ENCODE results near the gene CA12. TPM values are rescaled to one million over a fixed set of nuclear protein-coding genes. Genes with fewer than 3 reads are reported as not detected.
A peak's percentile ranks its signal among the peaks of the same experiment; 100 is the strongest.

CA12 gene
- total RNA-seq, 6 donors from 2014 or later: 2.2 to 14.6 (median 6.4) TPM

- ATAC-seq (ENCODE audit: low FRiP score in 2 of 2) (no peak), DNase-seq (no peak)
- TF ChIP-seq, protein P1, sequence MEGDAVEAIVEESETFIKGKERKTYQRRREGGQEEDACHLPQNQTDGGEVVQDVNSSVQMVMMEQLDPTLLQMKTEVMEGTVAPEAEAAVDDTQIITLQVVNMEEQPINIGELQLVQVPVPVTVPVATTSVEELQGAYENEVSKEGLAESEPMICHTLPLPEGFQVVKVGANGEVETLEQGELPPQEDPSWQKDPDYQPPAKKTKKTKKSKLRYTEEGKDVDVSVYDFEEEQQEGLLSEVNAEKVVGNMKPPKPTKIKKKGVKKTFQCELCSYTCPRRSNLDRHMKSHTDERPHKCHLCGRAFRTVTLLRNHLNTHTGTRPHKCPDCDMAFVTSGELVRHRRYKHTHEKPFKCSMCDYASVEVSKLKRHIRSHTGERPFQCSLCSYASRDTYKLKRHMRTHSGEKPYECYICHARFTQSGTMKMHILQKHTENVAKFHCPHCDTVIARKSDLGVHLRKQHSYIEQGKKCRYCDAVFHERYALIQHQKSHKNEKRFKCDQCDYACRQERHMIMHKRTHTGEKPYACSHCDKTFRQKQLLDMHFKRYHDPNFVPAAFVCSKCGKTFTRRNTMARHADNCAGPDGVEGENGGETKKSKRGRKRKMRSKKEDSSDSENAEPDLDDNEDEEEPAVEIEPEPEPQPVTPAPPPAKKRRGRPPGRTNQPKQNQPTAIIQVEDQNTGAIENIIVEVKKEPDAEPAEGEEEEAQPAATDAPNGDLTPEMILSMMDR (IDR thresholded peaks at IDR 0.05): no peak
- TF ChIP-seq POLR2AphosphoS5 (IDR thresholded peaks at IDR 0.05) (no peak), EP300 (IDR thresholded peaks at IDR 0.05) (no peak), POLR2A (IDR thresholded peaks at IDR 0.05) (no peak)
- Histone ChIP-seq H3K27ac (no peak overlapping the region), H3K36me3 (peaks cover 0 to 19% (median 7%) of the 10 kb centered on the region in 4 donors), H3K4me3 (no peak overlapping the region), H3K27me3 (no peaks in the 10 kb centered on the region), H3K9me3 (no peaks in the 10 kb centered on the region), H3K4me1 (peaks cover 3 to 13% (median 6%) of the 10 kb centered on the region in 4 donors)
- WGBS, 2 donors: 94 to 98% methylated on average over 5 to 6 of the region's 6 CpGs
These were observed 97.3 kb downstream of the CA12 start for GRCh38 chr15:63284335-63284734.

DNA sequence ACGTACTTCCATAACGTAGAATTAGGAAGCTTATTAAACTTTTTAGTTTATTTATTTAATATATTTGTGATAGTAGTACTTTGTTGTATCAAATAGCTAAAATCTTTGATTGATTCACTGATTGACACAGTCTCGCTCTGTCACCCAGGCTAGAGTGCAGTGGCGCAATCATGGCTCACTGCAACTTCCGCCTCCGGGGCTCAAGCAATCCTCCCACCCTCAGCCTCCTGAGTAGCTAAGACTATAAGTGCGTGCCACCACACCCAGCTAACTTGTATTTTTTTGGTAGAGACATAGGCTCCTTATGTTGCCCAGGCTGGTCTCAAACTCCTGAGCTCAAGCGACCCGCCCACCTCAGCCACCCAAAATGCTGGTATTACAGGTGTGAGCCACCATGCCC, 98.5 kb downstream of the CA12 start:
- Histone ChIP-seq H3K4me3 (no peak overlapping the region), H3K27me3 (no peaks in the 10 kb centered on the region), H3K9me3 (no peaks in the 10 kb centered on the region), H3K4me1 (peaks cover 0 to 12% (median 5%) of the 10 kb centered on the region in 4 donors), H3K27ac (peak overlapping the region; percentile 19 to 72 (median 54)), H3K36me3 (peaks cover 0 to 19% (median 7%) of the 10 kb centered on the region in 4 donors)
- ATAC-seq (ENCODE audit: low FRiP score in 2 of 2) (peak in 1 of 2 donors; percentile 69), DNase-seq (peak in 1 of 2 donors; percentile 75)
- TF ChIP-seq, protein P1 (IDR thresholded peaks at IDR 0.05): no peak
- TF ChIP-seq POLR2A (IDR thresholded peaks at IDR 0.05) (peak in 1 of 4 donors; percentile 56), EP300 (IDR thresholded peaks at IDR 0.05) (no peak), POLR2AphosphoS5 (IDR thresholded peaks at IDR 0.05) (peak in 1 of 2 donors; percentile 47)
- 65 to 73% methylated on average over 9 of the region's 9 CpGs for WGBS, 2 donors

DNA sequence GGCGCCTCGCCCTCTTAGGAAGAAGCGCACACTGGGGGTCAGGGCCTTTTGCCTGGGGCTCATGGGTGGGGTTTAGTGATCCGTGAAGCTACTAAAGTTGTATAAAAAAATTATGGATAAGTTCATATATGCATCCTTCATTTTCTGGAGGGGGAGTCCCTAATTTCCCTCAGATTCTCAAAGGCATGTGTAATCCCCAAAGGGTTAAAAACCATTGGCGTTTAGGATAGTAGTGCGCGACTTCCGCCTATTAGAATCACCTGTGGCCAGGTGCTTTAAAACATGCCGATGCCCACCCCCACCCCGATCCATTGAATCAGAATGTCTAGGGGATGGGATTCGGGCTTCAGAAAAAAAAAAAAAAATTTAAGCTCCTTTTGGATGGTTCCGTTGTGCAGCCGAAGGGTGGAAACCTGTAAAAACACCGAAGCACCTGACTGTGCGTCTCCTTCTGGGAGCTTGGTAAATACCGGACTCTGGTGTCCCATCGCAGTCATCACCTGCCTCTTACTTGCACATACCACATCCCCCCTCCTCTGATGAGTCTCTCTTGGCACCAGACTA, 103.7 kb downstream of the CA12 start:
- peaks cover 0 to 4% (median 0%) of the 10 kb centered on the region in 4 donors for H3K36me3 ChIP-seq
- H3K27ac ChIP-seq: peak overlapping the region; percentile 76 to 93 (median 86)
- peak in 1 of 2 donors; percentile 39 for DNase-seq
- H3K4me3 ChIP-seq: peak overlapping the region; percentile 66 to 86 (median 67)
- H3K27me3 ChIP-seq: no peaks in the 10 kb centered on the region
- TF ChIP-seq POLR2AphosphoS5 (IDR thresholded peaks at IDR 0.05) (no peak), EP300 (IDR thresholded peaks at IDR 0.05) (no peak), POLR2A (IDR thresholded peaks at IDR 0.05) (no peak)
- TF ChIP-seq, protein P1 (IDR thresholded peaks at IDR 0.05): no peak
- WGBS, 2 donors: 15 to 22% methylated on average over 17 of the region's 17 CpGs
- peaks cover 0 to 30% (median 9%) of the 10 kb centered on the region in 4 donors for H3K4me1 ChIP-seq
- ATAC-seq (ENCODE audit: low FRiP score in 2 of 2): no peak
- no peaks in the 10 kb centered on the region for H3K9me3 ChIP-seq

GRCh38 chr15:63277038-63277892, 104.4 kb downstream of the CA12 start, which contains the start of gene APH1B:
Gene APH1B, plus strand, starts transcription at chr15:63277605. Its CDS starts 19 bp downstream, at chr15:63277624.
- Histone ChIP-seq H3K27ac (peak within 1 kb of the TSS; percentile 76 to 93 (median 86)), H3K4me3 (peak within 1 kb of the TSS; percentile 66 to 86 (median 67)), H3K9me3 (no peaks in the 10 kb centered on the region), H3K36me3 (peaks cover 0 to 4% (median 0%) of the 10 kb centered on the region in 4 donors), H3K4me1 (peaks cover 0 to 30% (median 8%) of the 10 kb centered on the region in 4 donors), H3K27me3 (no peaks in the 10 kb centered on the region)
- 0% methylated on average over 26 to 51 of the region's 102 CpGs for WGBS, 2 donors
- DNase-seq (peak; percentile 89 to 97), ATAC-seq (ENCODE audit: low FRiP score in 2 of 2) (peak; percentile 90 to 97)
- TF ChIP-seq POLR2AphosphoS5 (IDR thresholded peaks at IDR 0.05): peak; percentile 11 to 55
- no peak for TF ChIP-seq EP300 (IDR thresholded peaks at IDR 0.05)
- peak in 1 of 4 donors; percentile 75 for TF ChIP-seq POLR2A (IDR thresholded peaks at IDR 0.05)
- TF ChIP-seq, protein P1 (IDR thresholded peaks at IDR 0.05): peak in 1 of 6 experiments; percentile 24

Data from upper lobe of left lung (tissue), 6 donors.